HFF-Myc (cell line): Measurements from ENCODE around the gene DHRS9.
"Not testable (repeated sequence)": the region's sequence is repeated elsewhere in the genome, so short reads cannot be mapped to it uniquely, and the experiment has no call there.

ENCODE experiments used
- DNase-seq: peaks from one replicate; pipeline ENCODE4 v3.0.0-alpha.2; 2011; ENCODE audit warnings: low read depth; ENCODE audit errors: extremely low read depth
- H3K4me3 ChIP-seq: replicated peaks from 2 replicates; pipeline ENCODE4 v1.5.1; 2011; ENCODE audit warnings: low read depth, mild to moderate bottlenecking, control low read depth, low read length
- CTCF ChIP-seq: IDR thresholded peaks from 2 replicates; pipeline ENCODE4 v1.5.1; 2012; ENCODE audit warnings: mild to moderate bottlenecking, low read depth, low read length, control low read depth; ENCODE audit errors: missing control alignments

The DHRS9 gene

DNA sequence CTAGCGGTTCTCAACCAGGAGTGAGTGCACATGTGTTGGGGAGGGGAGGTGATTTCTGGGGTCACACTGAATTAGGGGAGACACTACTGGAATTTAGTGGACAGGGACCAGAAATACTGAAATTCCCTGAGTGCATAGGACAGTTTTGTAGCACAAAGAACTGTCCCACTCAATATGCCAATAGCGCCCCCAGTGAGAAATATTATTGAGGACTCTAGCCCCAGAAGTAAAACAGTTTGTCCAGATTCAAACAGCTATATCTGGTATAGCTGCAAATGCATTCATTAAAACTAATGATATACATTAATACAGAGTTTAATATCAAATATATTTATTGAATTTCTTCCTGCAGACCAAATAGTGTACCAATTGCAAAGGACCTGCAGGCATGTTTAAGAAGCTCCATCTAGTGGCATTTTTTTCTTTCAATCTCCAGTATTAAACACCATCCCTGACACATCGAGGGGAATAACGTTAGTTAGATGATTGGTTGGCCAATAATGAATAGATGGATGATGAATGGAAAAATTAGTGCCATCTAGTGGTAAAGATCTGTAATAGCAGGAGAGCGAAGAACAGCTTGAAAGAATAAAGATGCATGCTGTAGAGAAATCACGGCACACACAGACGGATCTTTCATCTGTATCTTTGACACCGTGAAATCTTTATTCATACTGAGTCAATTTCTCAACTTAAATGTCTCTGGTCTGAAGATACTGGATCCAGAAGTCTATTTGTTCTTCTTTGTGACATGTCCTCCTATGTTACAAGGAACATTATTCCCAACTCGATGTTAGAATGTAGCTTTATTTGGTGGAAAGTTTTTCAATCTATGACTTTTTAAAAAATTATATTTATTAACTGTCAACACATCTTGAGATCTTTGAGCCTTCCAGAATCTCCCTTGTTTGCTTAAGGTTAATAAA, 62.5 kb downstream of the DHRS9 start:
- peak; percentile 67 for TF ChIP-seq CTCF
- H3K4me3 ChIP-seq: no peak overlapping the region
- DNase-seq: peak; percentile 15

DNA sequence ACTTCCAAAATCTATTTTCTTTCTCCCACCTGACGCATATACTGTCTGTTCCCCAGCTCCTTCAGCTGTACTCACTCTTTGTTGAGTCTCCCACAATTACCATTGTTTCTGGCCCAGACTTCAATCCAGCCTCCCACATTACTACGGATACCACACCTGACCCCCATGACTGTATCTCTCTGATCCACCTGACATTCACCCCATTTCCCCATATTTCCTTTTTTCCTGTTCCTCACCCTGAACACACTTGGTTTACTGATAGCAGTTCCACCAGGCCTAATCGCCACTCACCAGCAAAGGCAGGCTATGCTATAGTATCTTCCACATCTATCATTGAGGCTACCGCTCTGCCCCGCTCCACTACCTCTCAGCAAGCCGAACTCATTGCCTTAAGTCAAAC, 64.9 kb downstream of the DHRS9 start:
- not testable (repeated sequence) for DNase-seq, H3K4me3 ChIP-seq

DNA sequence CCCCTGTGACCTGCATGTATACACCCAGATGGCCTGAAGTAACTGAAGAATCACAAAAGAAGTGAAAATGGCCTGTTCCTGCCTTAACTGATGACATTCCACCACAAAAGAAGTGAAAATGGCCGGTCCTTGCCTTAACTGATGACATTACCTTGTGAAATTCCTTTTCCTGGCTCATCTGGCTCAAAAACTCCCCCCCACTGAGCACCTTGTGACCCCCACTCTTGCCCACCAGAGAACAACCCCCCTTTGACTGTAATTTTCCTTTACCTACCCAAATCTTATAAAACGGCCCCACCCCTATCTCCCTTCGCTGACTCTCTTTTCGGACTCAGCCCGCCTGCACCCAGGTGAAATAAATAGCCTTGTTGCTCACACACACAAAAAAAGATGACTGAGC, 67.1 kb downstream of the DHRS9 start:
- not testable (repeated sequence) for DNase-seq, H3K4me3 ChIP-seq

GRCh38 chr2:169136885-169137534, 67.6 kb downstream of the DHRS9 start:
- H3K4me3 ChIP-seq: no peak overlapping the region
- TF ChIP-seq CTCF: no peak
- DNase-seq: no peak

DNA sequence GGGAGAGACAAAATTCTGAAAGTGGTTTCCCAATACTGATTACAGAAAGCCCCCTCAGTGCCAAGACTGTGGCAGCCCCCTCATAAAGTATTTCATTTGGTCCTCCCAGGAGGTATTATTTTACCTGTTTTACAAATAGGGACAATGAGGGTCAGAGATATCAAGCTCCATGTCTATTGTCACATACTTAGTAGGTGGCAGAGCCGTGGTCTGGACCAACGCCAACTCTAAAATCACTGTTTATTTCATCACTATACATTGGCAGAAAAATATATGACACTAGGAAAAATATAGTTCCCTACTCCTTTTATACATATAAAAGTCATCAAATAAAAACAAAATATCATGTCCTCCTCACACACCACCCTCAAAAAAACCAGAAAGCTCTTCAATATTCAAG, 68.6 kb downstream of the DHRS9 start:
- TF ChIP-seq CTCF: no peak
- no peak for DNase-seq
- H3K4me3 ChIP-seq: no peak overlapping the region

GRCh38 chr2:169139145-169139544, 69.8 kb downstream of the DHRS9 start:
- no peak overlapping the region for H3K4me3 ChIP-seq
- TF ChIP-seq CTCF: no peak

DNA sequence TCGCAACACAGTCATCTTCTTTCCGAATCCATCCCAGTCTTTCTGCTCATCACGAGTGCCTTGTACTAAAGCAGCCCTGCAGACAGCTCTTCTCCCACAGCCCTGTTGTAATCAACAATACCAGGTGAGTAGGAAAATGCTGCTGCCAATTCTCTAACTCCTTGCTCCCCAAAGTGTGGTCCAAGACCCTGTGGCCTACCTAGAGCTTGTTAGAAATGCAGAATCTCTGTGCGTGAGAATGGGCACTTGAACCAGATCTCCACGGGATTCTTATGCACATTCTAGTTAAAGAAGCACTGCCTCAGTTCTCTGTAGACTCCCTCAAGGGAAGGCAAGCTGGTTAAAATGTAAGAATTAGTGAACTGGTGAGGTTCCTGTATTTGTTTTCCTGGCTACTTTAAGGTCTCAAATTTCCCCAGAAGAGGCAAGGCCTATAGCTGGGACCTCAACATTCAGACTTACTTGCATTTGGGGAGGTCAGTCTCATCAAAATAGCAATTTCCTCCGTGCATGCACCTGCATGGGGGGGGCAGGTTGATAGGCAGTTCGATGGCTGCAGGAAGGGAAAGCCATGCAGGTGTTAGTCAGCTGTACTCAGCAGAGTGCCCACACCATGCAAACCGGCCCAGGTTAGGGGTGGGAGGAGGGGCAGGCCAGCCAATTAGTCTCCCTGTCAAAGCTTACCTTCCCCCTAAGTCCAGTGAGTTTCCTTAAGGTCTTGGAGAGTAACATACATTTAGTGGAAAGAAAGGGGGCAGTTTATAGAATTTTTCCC, 70.8 kb downstream of the DHRS9 start:
- no peak overlapping the region for H3K4me3 ChIP-seq
- DNase-seq: no peak
- TF ChIP-seq CTCF: no peak

More at GRCh38 chr2:169139145-169139544, 69.8 kb downstream of the DHRS9 start:
- no peak for DNase-seq
